GM19452 (cell line): ENCODE data around the gene ZDHHC24.

Source experiments
- ATAC-seq: cut with Tn5 transposase; IDR thresholded peaks from one replicate; pipeline ENCODE4 v1.9.1; 2021; ENCODE audit not compliant: unreplicated experiment

ZDHHC24 gene

GRCh38 chr11:66566221-66566620 lies 20.4 kb upstream of the ZDHHC24 start:
- ATAC-seq: no peak

GRCh38 chr11:66564984-66565383 lies 19.1 kb upstream of the ZDHHC24 start:
- no peak for ATAC-seq

GRCh38 chr11:66564538-66564937 lies 18.7 kb upstream of the ZDHHC24 start:
- no peak for ATAC-seq

- ATAC-seq: no peak
Observed at GRCh38 chr11:66563832-66564231, 18.0 kb upstream of the ZDHHC24 start.

GRCh38 chr11:66562907-66563583 lies 17.2 kb upstream of the ZDHHC24 start:
- no peak for ATAC-seq

- no peak for ATAC-seq
Observed at GRCh38 chr11:66562275-66562674, 16.4 kb upstream of the ZDHHC24 start.

- ATAC-seq: no peak
Observed at GRCh38 chr11:66561975-66562248, 16.1 kb upstream of the ZDHHC24 start.

- no peak for ATAC-seq
Observed at GRCh38 chr11:66561178-66561974, 15.5 kb upstream of the ZDHHC24 start.

- no peak for ATAC-seq
Observed at GRCh38 chr11:66559866-66560676, 14.2 kb upstream of the ZDHHC24 start.

GRCh38 chr11:66559142-66559865 lies 13.5 kb upstream of the ZDHHC24 start:
- no peak for ATAC-seq

- no peak for ATAC-seq
Observed at GRCh38 chr11:66557733-66558326, 12.0 kb upstream of the ZDHHC24 start.

GRCh38 chr11:66556086-66556485 lies 10.2 kb upstream of the ZDHHC24 start:
- no peak for ATAC-seq

GRCh38 chr11:66555416-66555815 lies 9.6 kb upstream of the ZDHHC24 start:
- no peak for ATAC-seq

- no peak for ATAC-seq
Observed at GRCh38 chr11:66554602-66555001, 8.8 kb upstream of the ZDHHC24 start.

- no peak for ATAC-seq
Observed at GRCh38 chr11:66550887-66551286, 5.0 kb upstream of the ZDHHC24 start.

- no peak for ATAC-seq
Observed at GRCh38 chr11:66549696-66550095, 3.8 kb upstream of the ZDHHC24 start.

GRCh38 chr11:66548774-66549630 lies 3.2 kb upstream of the ZDHHC24 start:
- ATAC-seq: no peak

- ATAC-seq: no peak
Observed at GRCh38 chr11:66548041-66548440, 2.2 kb upstream of the ZDHHC24 start.

- ATAC-seq: no peak
Observed at GRCh38 chr11:66547662-66548009, 1.8 kb upstream of the ZDHHC24 start.
